ENCODE data around the gene TRIO. TPM values are rescaled to one million over a fixed set of nuclear protein-coding genes. Genes with fewer than 3 reads are reported as not detected.

Gene TRIO
- total and polyA plus RNA-seq, 3 experiments from 2014 or later: 0.89 to 4.4 (median 4.2) TPM

GRCh38 chr5:14491015-14491915 is 348.1 kb downstream of the TRIO start:
- H3K4me1 ChIP-seq (ENCODE audit: insufficient read depth, low read length): no peaks in the 10 kb centered on the region
- CTCF ChIA-PET: no interaction called here

GRCh38 chr5:14492331-14492964 is 349.3 kb downstream of the TRIO start:
- no peaks in the 10 kb centered on the region for H3K36me3 ChIP-seq (ENCODE audit: insufficient read depth, low read length)
- no peak for DNase-seq
- no peaks in the 10 kb centered on the region for H3K4me1 ChIP-seq (ENCODE audit: insufficient read depth, low read length)

More at GRCh38 chr5:14491015-14491915, 348.1 kb downstream of the TRIO start:
- no peak overlapping the region for H3K4me3 Mint-ChIP-seq
- no peak overlapping the region for H3K27ac Mint-ChIP-seq
- H3K4me1 Mint-ChIP-seq: no peaks in the 10 kb centered on the region
- Histone ChIP-seq H3K27ac (ENCODE audit: low read depth, low read length) (no peak overlapping the region), H3K4me3 (ENCODE audit: low read length) (no peak overlapping the region), H3K9me3 (ENCODE audit: low read length) (no peaks in the 10 kb centered on the region), H3K27me3 (ENCODE audit: insufficient read depth, low read length, poor library complexity, severe bottlenecking) (no peaks in the 10 kb centered on the region), H3K36me3 (ENCODE audit: insufficient read depth, low read length) (no peaks in the 10 kb centered on the region)
- POLR2A ChIA-PET: no interaction called here
- DNase-seq: no peak
- no peaks in the 10 kb centered on the region for H3K27me3 Mint-ChIP-seq
- no peaks in the 10 kb centered on the region for H3K9me3 Mint-ChIP-seq
- peaks cover 0 to 4% (median 2%) of the 10 kb centered on the region in 3 donors for H3K36me3 Mint-ChIP-seq

GRCh38 chr5:14495301-14495700 is 352.2 kb downstream of the TRIO start:
- Histone ChIP-seq H3K27me3 (ENCODE audit: insufficient read depth, low read length, poor library complexity, severe bottlenecking) (no peaks in the 10 kb centered on the region), H3K36me3 (ENCODE audit: insufficient read depth, low read length) (no peaks in the 10 kb centered on the region), H3K27ac (ENCODE audit: low read depth, low read length) (no peak overlapping the region), H3K9me3 (ENCODE audit: low read length) (no peaks in the 10 kb centered on the region), H3K4me3 (ENCODE audit: low read length) (no peak overlapping the region), H3K4me1 (ENCODE audit: insufficient read depth, low read length) (no peaks in the 10 kb centered on the region)
- Mint-ChIP-seq H3K4me1 (no peaks in the 10 kb centered on the region), H3K27me3 (peaks cover 0 to 3% of the 10 kb centered on the region in 2 donors), H3K4me3 (no peak overlapping the region), H3K9me3 (no peaks in the 10 kb centered on the region), H3K36me3 (peaks cover 0 to 2% (median 0%) of the 10 kb centered on the region in 3 donors), H3K27ac (no peak overlapping the region)
- ChIA-PET CTCF (no interaction called here), POLR2A (no interaction called here)
- no peak for DNase-seq

More at GRCh38 chr5:14492331-14492964, 349.3 kb downstream of the TRIO start:
- peaks cover 0 to 3% of the 10 kb centered on the region in 2 donors for H3K27me3 Mint-ChIP-seq
- H3K27me3 ChIP-seq (ENCODE audit: insufficient read depth, low read length, poor library complexity, severe bottlenecking): no peaks in the 10 kb centered on the region
- H3K9me3 ChIP-seq (ENCODE audit: low read length): no peaks in the 10 kb centered on the region
- POLR2A ChIA-PET: no interaction called here
- H3K4me3 Mint-ChIP-seq: no peak overlapping the region
- no peaks in the 10 kb centered on the region for H3K4me1 Mint-ChIP-seq
- H3K27ac ChIP-seq (ENCODE audit: low read depth, low read length): no peak overlapping the region
- CTCF ChIA-PET: no interaction called here
- H3K36me3 Mint-ChIP-seq: peaks cover 0 to 4% (median 2%) of the 10 kb centered on the region in 3 donors
- H3K9me3 Mint-ChIP-seq: no peaks in the 10 kb centered on the region
- no peak overlapping the region for H3K4me3 ChIP-seq (ENCODE audit: low read length)
- peak overlapping the region in 1 of 8 donors; percentile 29 for H3K27ac Mint-ChIP-seq

DNA sequence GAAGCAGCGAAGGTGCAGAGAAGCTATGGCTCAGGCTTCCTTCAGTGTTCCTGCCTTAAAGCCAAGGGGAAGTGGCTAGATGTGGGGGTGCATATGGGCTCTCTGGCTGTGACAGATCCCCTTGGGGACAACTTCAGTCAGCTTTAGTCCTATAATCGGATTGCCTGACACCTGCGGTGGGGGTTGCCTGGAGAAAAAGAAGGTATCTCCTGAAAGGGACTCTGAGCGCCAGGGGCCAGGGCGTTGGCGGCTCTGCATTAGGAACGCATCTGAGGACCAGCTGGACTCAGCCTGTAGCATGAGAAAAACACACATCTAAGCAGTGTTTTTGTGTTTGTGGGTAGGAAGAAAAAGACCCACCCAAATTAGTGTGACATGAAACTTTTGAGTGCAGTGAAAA is 354.2 kb downstream of the TRIO start:
- POLR2A ChIA-PET: no interaction called here
- no peak for DNase-seq
- Mint-ChIP-seq H3K27me3 (peaks cover 0 to 3% of the 10 kb centered on the region in 2 donors), H3K9me3 (no peaks in the 10 kb centered on the region), H3K27ac (peak overlapping the region in 1 of 8 donors; percentile 19), H3K4me3 (no peak overlapping the region), H3K36me3 (no peaks in the 10 kb centered on the region), H3K4me1 (no peaks in the 10 kb centered on the region)
- H3K9me3 ChIP-seq (ENCODE audit: low read length): no peaks in the 10 kb centered on the region
- no peaks in the 10 kb centered on the region for H3K27me3 ChIP-seq (ENCODE audit: insufficient read depth, low read length, poor library complexity, severe bottlenecking)
- H3K4me1 ChIP-seq (ENCODE audit: insufficient read depth, low read length): no peaks in the 10 kb centered on the region
- no peak overlapping the region for H3K4me3 ChIP-seq (ENCODE audit: low read length)
- H3K27ac ChIP-seq (ENCODE audit: low read depth, low read length): no peak overlapping the region
- no peaks in the 10 kb centered on the region for H3K36me3 ChIP-seq (ENCODE audit: insufficient read depth, low read length)
- CTCF ChIA-PET: no interaction called here

DNA sequence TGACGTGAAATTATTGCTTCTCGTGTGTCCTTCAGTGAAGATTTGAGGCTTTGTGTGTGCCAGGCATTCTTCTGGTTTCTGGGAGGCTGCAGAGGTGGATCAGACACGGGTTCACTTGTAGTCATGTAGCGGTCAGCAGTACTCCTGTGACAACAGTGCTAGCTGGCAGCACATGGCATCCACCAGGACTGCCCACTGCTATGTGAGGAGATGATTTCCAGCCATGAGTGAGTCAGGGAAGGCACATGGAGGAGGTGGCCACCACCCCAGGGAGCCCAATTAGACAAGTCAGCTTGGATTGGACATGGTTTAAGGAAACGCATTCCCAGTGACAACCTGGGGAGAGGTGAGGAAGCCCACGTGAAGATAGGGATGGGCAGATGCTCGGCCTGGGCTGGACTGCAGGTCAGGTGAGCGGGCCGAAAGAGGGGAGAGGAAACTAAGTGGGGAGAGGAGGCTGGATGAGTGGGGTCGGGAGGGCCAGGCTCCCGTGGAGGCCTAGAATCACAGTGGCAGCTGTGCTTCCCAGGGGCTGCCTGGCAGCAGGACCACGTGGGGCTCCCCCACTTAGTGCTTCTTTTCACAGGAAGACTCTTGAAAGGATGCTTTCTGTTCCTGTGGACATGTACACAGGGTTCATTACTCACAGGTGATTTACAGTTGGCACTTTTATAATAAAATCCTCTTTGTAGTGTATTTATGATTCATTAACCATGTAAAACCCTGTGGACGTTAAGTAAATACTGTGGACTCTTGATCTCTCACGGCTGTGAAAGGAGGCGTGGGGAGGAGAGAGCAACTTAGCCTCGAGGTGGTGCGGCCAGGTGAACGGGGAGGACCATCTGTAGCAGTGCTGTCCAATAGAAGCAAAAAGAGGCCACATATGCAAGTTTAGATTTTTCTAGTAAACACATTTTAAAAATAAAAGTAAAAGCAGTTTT is 358.5 kb downstream of the TRIO start:
- H3K27ac Mint-ChIP-seq: no peak overlapping the region
- peaks cover 0 to 3% of the 10 kb centered on the region in 2 donors for H3K27me3 Mint-ChIP-seq
- Histone ChIP-seq H3K36me3 (ENCODE audit: insufficient read depth, low read length) (no peaks in the 10 kb centered on the region), H3K9me3 (ENCODE audit: low read length) (no peaks in the 10 kb centered on the region), H3K4me1 (ENCODE audit: insufficient read depth, low read length) (no peaks in the 10 kb centered on the region), H3K27me3 (ENCODE audit: insufficient read depth, low read length, poor library complexity, severe bottlenecking) (no peaks in the 10 kb centered on the region), H3K4me3 (ENCODE audit: low read length) (no peak overlapping the region), H3K27ac (ENCODE audit: low read depth, low read length) (no peak overlapping the region)
- H3K36me3 Mint-ChIP-seq: no peaks in the 10 kb centered on the region
- no peak overlapping the region for H3K4me3 Mint-ChIP-seq
- ChIA-PET CTCF (no interaction called here), POLR2A (no interaction called here)
- no peaks in the 10 kb centered on the region for H3K9me3 Mint-ChIP-seq
- H3K4me1 Mint-ChIP-seq: no peaks in the 10 kb centered on the region
- DNase-seq: no peak

DNA sequence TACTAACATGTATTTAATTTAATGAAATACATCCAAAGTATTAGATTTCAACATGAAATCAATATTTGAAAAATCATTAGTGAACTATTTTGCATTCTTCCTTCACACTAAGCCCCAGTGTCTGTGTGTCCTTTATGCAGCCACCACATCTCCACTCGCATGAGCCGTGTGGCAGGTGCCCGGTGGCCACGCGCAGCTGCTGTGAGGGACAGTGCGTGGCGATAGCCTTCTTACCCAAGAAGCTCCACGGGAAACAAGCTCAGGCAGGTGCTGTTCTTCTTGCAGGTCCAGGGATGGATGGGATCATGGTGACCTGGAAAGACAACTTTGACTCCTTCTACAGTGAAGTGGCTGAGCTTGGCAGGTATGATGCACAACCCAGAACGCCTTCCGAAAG is 359.1 kb downstream of the TRIO start:
- Mint-ChIP-seq H3K9me3 (no peaks in the 10 kb centered on the region), H3K27me3 (peaks cover 0 to under 1% of the 10 kb centered on the region in 2 donors), H3K36me3 (no peaks in the 10 kb centered on the region), H3K4me3 (no peak overlapping the region), H3K27ac (no peak overlapping the region), H3K4me1 (no peaks in the 10 kb centered on the region)
- Histone ChIP-seq H3K27me3 (ENCODE audit: insufficient read depth, low read length, poor library complexity, severe bottlenecking) (no peaks in the 10 kb centered on the region), H3K36me3 (ENCODE audit: insufficient read depth, low read length) (no peaks in the 10 kb centered on the region), H3K9me3 (ENCODE audit: low read length) (no peaks in the 10 kb centered on the region), H3K4me3 (ENCODE audit: low read length) (no peak overlapping the region), H3K4me1 (ENCODE audit: insufficient read depth, low read length) (no peaks in the 10 kb centered on the region), H3K27ac (ENCODE audit: low read depth, low read length) (no peak overlapping the region)
- no peak for DNase-seq
- CTCF ChIA-PET: no interaction called here
- POLR2A ChIA-PET: no interaction called here

DNA sequence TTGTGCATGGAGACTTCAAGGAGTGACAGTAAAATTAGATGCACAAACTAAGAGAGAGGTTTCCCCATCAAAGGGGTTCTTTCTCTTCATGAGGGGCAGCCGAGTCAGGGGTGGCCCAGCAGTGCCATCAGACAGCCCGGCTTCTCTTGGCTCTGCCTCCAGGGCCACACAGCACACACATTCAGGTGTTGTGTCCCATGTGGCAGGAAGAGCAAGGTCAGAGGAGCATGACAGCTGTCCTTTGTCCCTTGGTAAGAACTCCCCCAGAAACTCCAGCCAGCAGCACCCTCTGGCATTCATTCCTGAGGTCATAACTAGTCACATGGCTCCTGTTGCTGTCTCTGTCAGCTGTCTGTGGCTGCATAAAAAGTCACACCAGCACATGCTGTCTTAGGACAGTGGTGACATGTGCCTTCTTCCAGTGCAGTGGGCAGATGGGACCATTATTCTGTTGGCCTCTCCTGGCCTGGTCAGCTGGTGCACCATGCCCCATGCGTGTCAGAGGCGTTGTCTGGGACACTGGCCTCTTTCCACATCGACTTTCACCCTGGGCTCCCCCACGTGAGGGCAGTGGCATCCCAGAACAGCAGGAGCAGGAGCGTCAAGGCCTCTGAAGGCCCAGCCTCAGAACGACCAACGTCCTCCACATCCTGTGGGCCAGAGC is 360.0 kb downstream of the TRIO start:
- no peaks in the 10 kb centered on the region for H3K36me3 ChIP-seq (ENCODE audit: insufficient read depth, low read length)
- CTCF ChIA-PET: no interaction called here

More for the DNA sequence above, 360.0 kb downstream of the TRIO start:
- Mint-ChIP-seq H3K9me3 (no peaks in the 10 kb centered on the region), H3K4me1 (no peaks in the 10 kb centered on the region), H3K27me3 (no peaks in the 10 kb centered on the region), H3K4me3 (no peak overlapping the region), H3K27ac (no peak overlapping the region), H3K36me3 (no peaks in the 10 kb centered on the region)
- Histone ChIP-seq H3K9me3 (ENCODE audit: low read length) (no peaks in the 10 kb centered on the region), H3K27ac (ENCODE audit: low read depth, low read length) (no peak overlapping the region), H3K4me1 (ENCODE audit: insufficient read depth, low read length) (no peaks in the 10 kb centered on the region), H3K27me3 (ENCODE audit: insufficient read depth, low read length, poor library complexity, severe bottlenecking) (no peaks in the 10 kb centered on the region), H3K4me3 (ENCODE audit: low read length) (no peak overlapping the region)
- no peak for DNase-seq
- POLR2A ChIA-PET: interaction anchor here (0.5 to 0.7 kb wide), 2 partner anchors 79 to 92 kb away, joined by 4 to 7 read pairs; no protein-coding TSS in a partner anchor

Measured in CD8-positive, alpha-beta memory T cell (primary cell).